ENCODE data around the gene KL. TPM values are rescaled to one million over a fixed set of nuclear protein-coding genes. Genes with fewer than 3 reads are reported as not detected.

Gene KL
- total and polyA plus RNA-seq, 2 experiments from 2014 or later: not detected

DNA sequence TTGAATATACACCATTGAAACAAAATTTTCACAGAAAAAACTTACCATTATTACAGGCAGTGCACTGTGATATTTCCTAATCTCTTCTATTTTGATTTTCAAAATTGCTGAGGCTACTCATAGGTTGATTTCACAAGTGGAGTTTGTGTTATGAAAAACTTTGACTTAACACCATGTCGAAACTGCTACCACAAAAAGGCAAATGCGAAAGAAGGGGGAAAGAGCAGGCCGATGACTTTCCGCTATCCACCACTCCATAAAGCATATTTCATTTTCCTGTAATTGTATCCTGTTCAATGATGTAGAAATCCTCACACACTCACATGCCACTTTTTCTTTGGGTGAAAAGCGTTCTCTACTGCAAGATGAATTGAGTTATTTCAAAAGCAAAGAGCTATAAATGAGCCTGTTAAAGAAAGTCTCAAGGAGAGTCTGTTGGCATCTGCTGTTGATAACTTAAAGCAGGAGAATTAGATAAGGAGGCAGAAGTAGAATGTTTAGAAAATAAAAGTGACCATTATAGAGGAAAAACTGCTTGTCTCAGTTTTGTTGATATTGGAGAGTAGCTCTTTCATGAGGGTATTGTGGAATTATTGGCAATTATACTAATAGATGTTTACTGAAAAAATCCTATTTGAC, 18.8 kb downstream of the KL start:
- H3K4me1 ChIP-seq (ENCODE audit: low read depth): no peaks in the 10 kb centered on the region
- H3K27me3 ChIP-seq: no peaks in the 10 kb centered on the region
- no peaks in the 10 kb centered on the region for H3K9me3 ChIP-seq (ENCODE audit: low read depth)
- TF ChIP-seq, protein P1, sequence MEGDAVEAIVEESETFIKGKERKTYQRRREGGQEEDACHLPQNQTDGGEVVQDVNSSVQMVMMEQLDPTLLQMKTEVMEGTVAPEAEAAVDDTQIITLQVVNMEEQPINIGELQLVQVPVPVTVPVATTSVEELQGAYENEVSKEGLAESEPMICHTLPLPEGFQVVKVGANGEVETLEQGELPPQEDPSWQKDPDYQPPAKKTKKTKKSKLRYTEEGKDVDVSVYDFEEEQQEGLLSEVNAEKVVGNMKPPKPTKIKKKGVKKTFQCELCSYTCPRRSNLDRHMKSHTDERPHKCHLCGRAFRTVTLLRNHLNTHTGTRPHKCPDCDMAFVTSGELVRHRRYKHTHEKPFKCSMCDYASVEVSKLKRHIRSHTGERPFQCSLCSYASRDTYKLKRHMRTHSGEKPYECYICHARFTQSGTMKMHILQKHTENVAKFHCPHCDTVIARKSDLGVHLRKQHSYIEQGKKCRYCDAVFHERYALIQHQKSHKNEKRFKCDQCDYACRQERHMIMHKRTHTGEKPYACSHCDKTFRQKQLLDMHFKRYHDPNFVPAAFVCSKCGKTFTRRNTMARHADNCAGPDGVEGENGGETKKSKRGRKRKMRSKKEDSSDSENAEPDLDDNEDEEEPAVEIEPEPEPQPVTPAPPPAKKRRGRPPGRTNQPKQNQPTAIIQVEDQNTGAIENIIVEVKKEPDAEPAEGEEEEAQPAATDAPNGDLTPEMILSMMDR (IDR thresholded peaks at IDR 0.05; ENCODE audit: low read depth, low read length): no peak
- H3K27ac ChIP-seq: no peak overlapping the region
- peak in 1 of 2 donors; percentile 15 for DNase-seq (ENCODE audit: low read depth in 1 of 2, low spot score in 1 of 2)
- no peak overlapping the region for H3K4me3 ChIP-seq
- H3K36me3 ChIP-seq: no peaks in the 10 kb centered on the region

- H3K4me1 ChIP-seq (ENCODE audit: low read depth): no peaks in the 10 kb centered on the region
- no peaks in the 10 kb centered on the region for H3K9me3 ChIP-seq (ENCODE audit: low read depth)
- no peaks in the 10 kb centered on the region for H3K36me3 ChIP-seq
- H3K27me3 ChIP-seq: no peaks in the 10 kb centered on the region
- H3K4me3 ChIP-seq: no peak overlapping the region
- TF ChIP-seq, protein P1 (IDR thresholded peaks at IDR 0.05; ENCODE audit: low read depth, low read length): no peak
- H3K27ac ChIP-seq: no peak overlapping the region
- DNase-seq (ENCODE audit: low read depth in 1 of 2, low spot score in 1 of 2): no peak
Measured at GRCh38 chr13:33037673-33038072, 21.4 kb downstream of the KL start.

- TF ChIP-seq, protein P1 (IDR thresholded peaks at IDR 0.05; ENCODE audit: low read depth, low read length): no peak
- H3K27ac ChIP-seq: no peak overlapping the region
- H3K9me3 ChIP-seq (ENCODE audit: low read depth): no peaks in the 10 kb centered on the region
- H3K27me3 ChIP-seq: no peaks in the 10 kb centered on the region
- H3K4me3 ChIP-seq: no peak overlapping the region
- no peak for DNase-seq (ENCODE audit: low read depth in 1 of 2, low spot score in 1 of 2)
- no peaks in the 10 kb centered on the region for H3K4me1 ChIP-seq (ENCODE audit: low read depth)
- no peaks in the 10 kb centered on the region for H3K36me3 ChIP-seq
Measured at GRCh38 chr13:33040090-33040489, 23.9 kb downstream of the KL start.

GRCh38 chr13:33045851-33046592, 29.8 kb downstream of the KL start:
- H3K27me3 ChIP-seq: no peaks in the 10 kb centered on the region
- H3K9me3 ChIP-seq (ENCODE audit: low read depth): no peaks in the 10 kb centered on the region

GRCh38 chr13:33050161-33050560, 33.9 kb downstream of the KL start:
- DNase-seq (ENCODE audit: low read depth in 1 of 2, low spot score in 1 of 2): peak in 1 of 2 donors; percentile 33
- TF ChIP-seq, protein P1 (IDR thresholded peaks at IDR 0.05; ENCODE audit: low read depth, low read length): no peak
- Histone ChIP-seq H3K27me3 (no peaks in the 10 kb centered on the region), H3K27ac (no peak overlapping the region), H3K9me3 (ENCODE audit: low read depth) (no peaks in the 10 kb centered on the region), H3K4me1 (ENCODE audit: low read depth) (no peaks in the 10 kb centered on the region), H3K36me3 (no peaks in the 10 kb centered on the region), H3K4me3 (no peak overlapping the region)

More at GRCh38 chr13:33045851-33046592, 29.8 kb downstream of the KL start:
- TF ChIP-seq, protein P1 (IDR thresholded peaks at IDR 0.05; ENCODE audit: low read depth, low read length): no peak
- H3K27ac ChIP-seq: no peak overlapping the region
- no peak for DNase-seq (ENCODE audit: low read depth in 1 of 2, low spot score in 1 of 2)
- H3K4me1 ChIP-seq (ENCODE audit: low read depth): no peaks in the 10 kb centered on the region
- H3K36me3 ChIP-seq: no peaks in the 10 kb centered on the region
- H3K4me3 ChIP-seq: no peak overlapping the region

Measured in cardiac muscle cell (in vitro differentiated cells and primary cell).